ENCODE results near the gene SPO11.

GRCh38 chr20:57308451-57309271, 20.9 kb upstream of the SPO11 start:
- TF ChIP-seq CTCF (conservative IDR thresholded peaks at IDR 0.05 in 1 of 2, IDR thresholded peaks at IDR 0.05 in 1 of 2; ENCODE audit: extremely low read depth in 1 of 2, insufficient read depth in 1 of 2, low read depth in 1 of 2, low read length in 2 of 2) (no peak), EZH2 (IDR thresholded peaks at IDR 0.05; ENCODE audit: borderline replicate concordance, low read length) (no peak)

Data from mammary epithelial cell (primary cell).